Measurements from ENCODE around the gene TMEM94. TPM values are rescaled to one million over a fixed set of nuclear protein-coding genes. Genes with fewer than 3 reads are reported as not detected.

Gene TMEM94
- total RNA-seq, 2 donors from 2014 or later, result 69.9 to 106 TPM

- no peaks in the 10 kb centered on the region for H3K27me3 Mint-ChIP-seq
- no peaks in the 10 kb centered on the region for H3K36me3 Mint-ChIP-seq
- no peaks in the 10 kb centered on the region for H3K4me1 Mint-ChIP-seq (ENCODE audit: low read depth in 2 of 2)
- H3K9me3 Mint-ChIP-seq, result no peaks in the 10 kb centered on the region
- no peak overlapping the region for H3K27ac Mint-ChIP-seq
- ATAC-seq (no peak), DNase-seq (ENCODE audit: low spot score) (no peak)
- no peak overlapping the region for H3K4me3 Mint-ChIP-seq
These were observed 53.3 kb downstream of the TMEM94 start for GRCh38 chr17:75509528-75510258.

DNA sequence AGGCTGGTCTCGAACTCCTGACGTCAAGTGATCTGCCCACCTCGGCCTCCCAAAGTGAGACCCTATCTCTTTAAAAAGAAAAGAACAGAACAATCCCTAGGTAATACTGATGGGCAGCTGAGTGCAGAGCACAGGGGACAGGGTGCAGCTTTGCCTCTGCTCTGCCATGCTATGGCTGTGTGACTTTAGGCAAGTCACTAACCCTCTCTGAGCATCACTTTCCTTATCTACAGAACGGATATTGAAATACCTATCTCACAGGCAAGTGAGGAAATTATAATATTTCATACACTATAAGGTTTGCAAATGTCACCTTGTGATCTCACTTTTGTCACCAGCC is 54.8 kb downstream of the TMEM94 start:
- DNase-seq (ENCODE audit: low spot score) (no peak), ATAC-seq (no peak)
- H3K4me1 Mint-ChIP-seq (ENCODE audit: low read depth in 2 of 2), result no peaks in the 10 kb centered on the region
- no peaks in the 10 kb centered on the region for H3K27me3 Mint-ChIP-seq
- no peak overlapping the region for H3K27ac Mint-ChIP-seq
- no peaks in the 10 kb centered on the region for H3K9me3 Mint-ChIP-seq
- no peak overlapping the region for H3K4me3 Mint-ChIP-seq
- H3K36me3 Mint-ChIP-seq, result no peaks in the 10 kb centered on the region

DNA sequence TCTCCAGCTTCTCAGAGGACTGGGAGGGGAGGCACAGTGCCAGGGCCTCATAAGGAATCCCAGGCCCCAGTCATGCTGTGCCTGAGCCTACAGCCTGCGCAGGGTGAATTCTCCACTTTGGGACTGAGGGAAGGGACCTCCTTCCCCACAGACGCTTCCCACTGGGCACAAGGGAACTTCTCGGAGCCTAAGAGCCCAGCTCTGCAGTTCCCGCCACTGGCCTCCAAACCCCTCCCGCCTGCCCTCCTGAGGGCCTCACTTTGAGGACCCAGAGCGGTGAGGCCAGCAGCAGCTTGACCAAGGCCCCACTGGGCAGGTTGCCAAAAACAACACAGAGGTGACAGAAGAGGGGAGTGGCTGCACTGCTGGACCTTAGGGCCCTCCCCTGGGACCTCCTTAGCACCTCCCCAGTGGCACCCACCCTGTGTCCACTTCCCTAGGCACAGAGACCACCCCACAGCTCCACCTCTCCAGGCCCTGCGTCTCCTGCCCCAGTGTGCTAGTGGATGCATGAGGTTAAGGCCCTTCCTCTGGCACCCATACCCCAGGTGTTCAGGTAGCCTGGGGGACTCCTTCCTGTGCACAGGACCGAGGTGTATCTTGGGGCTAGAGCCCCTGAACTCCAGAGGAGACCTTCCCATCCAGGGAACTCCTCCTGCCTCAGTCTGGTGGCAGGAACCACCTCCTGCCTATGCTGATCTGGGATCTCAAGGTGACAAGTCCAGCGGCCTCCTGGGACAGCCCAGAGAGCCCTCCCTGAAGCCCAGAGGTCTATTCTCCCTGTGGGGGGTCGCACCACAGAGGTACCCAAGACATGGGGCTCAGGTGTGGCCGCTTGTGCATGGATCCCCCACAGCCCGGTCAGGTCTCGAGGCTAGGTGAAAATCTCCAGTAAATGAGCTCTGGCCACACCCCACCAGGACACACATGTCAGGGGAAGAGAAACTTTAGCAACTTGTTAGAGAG is 55.5 kb downstream of the TMEM94 start:
- H3K27me3 Mint-ChIP-seq, result no peaks in the 10 kb centered on the region
- H3K36me3 Mint-ChIP-seq, result no peaks in the 10 kb centered on the region
- no peak overlapping the region for H3K4me3 Mint-ChIP-seq
- DNase-seq (ENCODE audit: low spot score), result no peak
- peaks cover 0 to under 1% of the 10 kb centered on the region in 2 donors for H3K4me1 Mint-ChIP-seq (ENCODE audit: low read depth in 2 of 2)
- no peaks in the 10 kb centered on the region for H3K9me3 Mint-ChIP-seq
- H3K27ac Mint-ChIP-seq, result no peak overlapping the region
- no peak for ATAC-seq

DNA sequence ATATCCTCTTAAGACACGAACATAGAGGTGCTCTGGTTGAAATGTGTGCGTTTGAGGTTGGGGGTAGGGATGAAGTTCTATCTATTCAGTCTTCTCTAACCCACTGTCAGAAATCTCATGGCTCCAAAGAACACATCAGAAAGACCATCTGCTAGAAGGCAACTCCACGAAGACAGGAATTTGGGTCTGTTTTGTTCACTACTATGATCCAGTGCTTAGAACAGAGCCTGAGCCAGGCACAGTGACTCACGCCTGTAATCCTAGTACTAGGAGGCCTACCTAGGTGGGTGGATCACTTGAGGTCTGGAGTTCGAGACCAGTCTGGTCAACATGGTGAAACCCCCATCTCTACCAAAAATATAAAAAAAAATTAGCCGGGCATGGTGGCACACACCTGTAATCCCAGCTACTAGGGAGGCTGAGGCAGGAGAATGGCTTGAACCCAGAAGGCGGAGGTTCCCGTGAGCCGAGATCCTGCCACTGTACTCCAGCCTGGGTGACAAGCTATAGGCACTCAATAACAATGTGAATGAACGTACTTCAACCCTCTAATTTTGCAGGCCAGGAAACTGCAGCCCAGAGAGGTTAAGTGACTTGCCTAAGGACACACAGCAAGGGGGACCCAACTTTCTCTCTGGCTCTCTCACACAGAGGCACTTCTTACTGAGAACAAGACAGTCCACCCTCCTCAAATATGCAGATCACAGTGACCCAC is 56.6 kb downstream of the TMEM94 start:
- Mint-ChIP-seq H3K27me3 (no peaks in the 10 kb centered on the region), H3K4me3 (no peak overlapping the region), H3K9me3 (no peaks in the 10 kb centered on the region), H3K36me3 (no peaks in the 10 kb centered on the region), H3K27ac (no peak overlapping the region), H3K4me1 (ENCODE audit: low read depth in 2 of 2) (peaks cover 9 to 12% of the 10 kb centered on the region in 2 donors)
- DNase-seq (ENCODE audit: low spot score) (no peak), ATAC-seq (no peak)

DNA sequence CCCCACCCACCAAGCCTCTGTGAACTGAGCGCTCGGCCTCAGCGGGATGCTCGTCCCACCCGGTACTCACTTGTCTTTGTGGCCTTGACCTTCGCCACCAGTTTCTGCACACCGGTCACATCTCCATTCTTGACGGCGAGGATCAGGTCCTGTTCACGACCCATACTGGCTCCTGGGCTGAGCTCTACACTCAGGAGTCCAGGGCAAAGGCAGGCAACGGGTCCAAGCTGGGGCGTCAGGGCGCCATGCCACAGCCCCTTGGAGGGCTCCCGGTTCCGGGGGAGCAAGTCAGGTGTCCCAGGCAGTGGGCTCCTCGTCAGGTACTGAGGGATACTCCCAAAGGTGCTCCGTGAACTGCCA is 57.2 kb downstream of the TMEM94 start:
- H3K36me3 Mint-ChIP-seq, result peaks cover 4% of the 10 kb centered on the region
- no peaks in the 10 kb centered on the region for H3K27me3 Mint-ChIP-seq
- H3K9me3 Mint-ChIP-seq, result no peaks in the 10 kb centered on the region
- H3K27ac Mint-ChIP-seq, result no peak overlapping the region
- DNase-seq (ENCODE audit: low spot score) (no peak), ATAC-seq (no peak)
- no peak overlapping the region for H3K4me3 Mint-ChIP-seq
- peaks cover 14 to 18% of the 10 kb centered on the region in 2 donors for H3K4me1 Mint-ChIP-seq (ENCODE audit: low read depth in 2 of 2)

DNA sequence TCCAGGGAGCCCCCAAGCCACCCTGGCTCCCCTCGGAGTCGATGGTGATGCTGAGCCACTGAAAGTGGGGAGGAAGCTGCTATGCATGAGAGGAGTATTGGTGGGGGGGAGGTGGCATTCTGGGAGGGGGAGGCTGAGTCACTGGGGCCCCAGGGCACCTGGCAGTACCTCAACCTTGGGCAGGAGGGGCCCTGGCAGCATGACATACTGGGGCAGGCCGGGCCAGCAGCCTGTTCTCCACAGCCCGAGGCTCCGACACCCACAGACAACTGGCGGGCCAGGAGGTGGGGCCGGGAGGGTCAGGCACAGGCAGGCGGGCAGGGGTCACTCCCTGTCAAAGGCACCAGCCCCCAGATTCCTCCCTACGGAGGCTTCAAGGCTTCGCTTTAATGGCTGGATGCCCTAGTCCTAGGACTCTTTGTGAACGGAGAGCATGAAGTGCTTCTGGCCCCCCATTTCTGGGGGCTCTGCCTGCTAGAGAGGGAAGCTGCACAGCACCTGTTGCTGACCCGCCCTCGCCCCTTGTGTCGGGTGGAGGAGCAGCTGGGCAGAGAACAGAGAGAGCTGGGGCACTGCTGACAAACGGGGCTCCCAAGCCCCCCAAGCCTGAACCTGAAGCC is 58.0 kb downstream of the TMEM94 start:
- ATAC-seq (no peak), DNase-seq (ENCODE audit: low spot score) (no peak)
- Mint-ChIP-seq H3K27ac (no peak overlapping the region), H3K36me3 (peaks cover 6% of the 10 kb centered on the region), H3K4me3 (no peak overlapping the region), H3K4me1 (ENCODE audit: low read depth in 2 of 2) (peaks cover 20 to 21% of the 10 kb centered on the region in 2 donors), H3K9me3 (no peaks in the 10 kb centered on the region), H3K27me3 (no peaks in the 10 kb centered on the region)

DNA sequence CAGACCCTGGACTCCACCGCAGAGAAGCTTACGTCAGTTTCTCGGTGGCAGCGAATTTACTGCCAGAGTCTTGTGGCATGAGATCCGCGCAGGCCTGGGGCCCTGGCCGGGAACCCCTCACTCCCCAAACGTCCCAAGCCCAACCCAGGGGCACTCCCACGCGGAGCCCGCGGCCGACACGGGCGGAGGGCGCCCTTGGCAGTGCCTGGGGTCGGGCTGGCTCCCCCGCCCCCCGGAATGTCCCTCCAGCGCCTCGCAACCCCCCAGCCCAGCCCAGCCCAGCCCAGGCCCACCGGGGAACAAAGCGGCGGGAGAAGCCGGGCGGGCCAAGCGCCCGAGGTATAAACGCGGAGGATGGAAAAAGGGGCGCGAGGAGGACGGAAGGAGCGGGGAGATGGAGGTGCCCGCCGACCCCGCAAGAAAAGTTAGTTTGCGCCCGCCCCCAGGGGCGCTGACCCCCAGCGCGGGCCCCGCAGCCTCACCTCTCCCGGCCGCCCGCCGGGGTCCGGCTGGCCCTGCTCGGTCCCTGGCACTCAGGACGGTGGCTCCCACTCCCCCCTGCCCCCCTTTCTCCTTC is 58.6 kb downstream of the TMEM94 start:
- Mint-ChIP-seq H3K4me1 (ENCODE audit: low read depth in 2 of 2) (peaks cover 21 to 23% of the 10 kb centered on the region in 2 donors), H3K9me3 (no peaks in the 10 kb centered on the region), H3K4me3 (peak overlapping the region; percentile 66), H3K36me3 (peaks cover 10% of the 10 kb centered on the region), H3K27ac (no peak overlapping the region), H3K27me3 (no peaks in the 10 kb centered on the region)
- ATAC-seq, result no peak
- no peak for DNase-seq (ENCODE audit: low spot score)

DNA sequence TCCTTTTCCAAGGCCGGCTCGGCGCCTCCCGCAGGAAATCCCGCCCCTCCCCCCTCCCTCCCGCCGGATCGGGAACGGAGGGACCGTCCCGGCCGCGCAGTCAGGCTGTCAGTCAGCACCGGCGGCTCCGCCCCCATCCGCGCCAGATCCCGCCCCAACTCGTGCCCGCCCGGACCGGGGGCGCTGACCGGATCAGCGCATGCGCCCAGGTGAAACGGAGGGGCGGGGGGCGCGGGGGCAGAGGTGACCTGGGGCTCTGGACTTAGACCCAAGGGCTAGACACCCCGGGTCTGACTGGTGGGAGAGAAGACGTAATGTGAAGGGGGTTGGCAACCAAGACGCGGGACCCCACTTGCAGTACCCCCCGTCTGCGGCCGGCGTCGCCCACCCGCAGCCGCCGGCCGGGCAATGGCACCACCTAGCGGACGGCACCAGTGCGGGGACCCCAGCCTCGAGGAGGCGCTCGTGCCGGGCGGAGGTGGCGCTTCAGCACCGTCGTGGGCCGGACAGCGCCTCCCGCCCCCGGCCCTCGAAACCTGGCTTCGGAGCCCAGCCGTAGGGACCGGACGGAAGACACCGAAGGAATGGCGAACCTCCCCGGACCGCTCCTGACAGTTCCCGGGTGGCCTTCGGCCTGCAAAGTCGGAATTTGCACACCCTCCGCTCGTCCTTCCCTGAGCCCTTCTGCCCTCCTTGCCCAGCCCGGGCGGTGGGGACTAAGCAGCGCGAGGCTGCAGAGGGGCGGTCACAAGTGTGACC is 59.2 kb downstream of the TMEM94 start, which contains the start of gene CASKIN2:
TSS of gene CASKIN2 (minus strand) at position 42 of the 759 bp plus-strand sequence. CDS start 1,733 bp downstream, outside the sequence.
- DNase-seq (ENCODE audit: low spot score) (peak; percentile 81), ATAC-seq (peak; percentile 73 to 78)
- peaks cover 21 to 23% of the 10 kb centered on the region in 2 donors for H3K4me1 Mint-ChIP-seq (ENCODE audit: low read depth in 2 of 2)
- no peaks in the 10 kb centered on the region for H3K27me3 Mint-ChIP-seq
- no peaks in the 10 kb centered on the region for H3K9me3 Mint-ChIP-seq
- H3K27ac Mint-ChIP-seq, result no peak within 1 kb of the TSS
- peak within 1 kb of the TSS; percentile 66 for H3K4me3 Mint-ChIP-seq
- peaks cover 10% of the 10 kb centered on the region for H3K36me3 Mint-ChIP-seq

GRCh38 chr17:75516255-75516618 is 59.8 kb downstream of the TMEM94 start, which contains the start of gene TSEN54:
TSEN54 (plus strand) TSS chr17:75516528; CDS start chr17:75516561, 33 bp downstream.
- peak within 1 kb of the TSS; percentile 54 to 65 for H3K27ac Mint-ChIP-seq
- H3K27me3 Mint-ChIP-seq, result no peaks in the 10 kb centered on the region
- peak; percentile 94 to 96 for ATAC-seq
- H3K4me1 Mint-ChIP-seq (ENCODE audit: low read depth in 2 of 2), result peaks cover 21 to 23% of the 10 kb centered on the region in 2 donors
- H3K9me3 Mint-ChIP-seq, result no peaks in the 10 kb centered on the region
- DNase-seq (ENCODE audit: low spot score), result peak; percentile 97
- peaks cover 10% of the 10 kb centered on the region for H3K36me3 Mint-ChIP-seq
- peak within 1 kb of the TSS; percentile 89 for H3K4me3 Mint-ChIP-seq

DNA sequence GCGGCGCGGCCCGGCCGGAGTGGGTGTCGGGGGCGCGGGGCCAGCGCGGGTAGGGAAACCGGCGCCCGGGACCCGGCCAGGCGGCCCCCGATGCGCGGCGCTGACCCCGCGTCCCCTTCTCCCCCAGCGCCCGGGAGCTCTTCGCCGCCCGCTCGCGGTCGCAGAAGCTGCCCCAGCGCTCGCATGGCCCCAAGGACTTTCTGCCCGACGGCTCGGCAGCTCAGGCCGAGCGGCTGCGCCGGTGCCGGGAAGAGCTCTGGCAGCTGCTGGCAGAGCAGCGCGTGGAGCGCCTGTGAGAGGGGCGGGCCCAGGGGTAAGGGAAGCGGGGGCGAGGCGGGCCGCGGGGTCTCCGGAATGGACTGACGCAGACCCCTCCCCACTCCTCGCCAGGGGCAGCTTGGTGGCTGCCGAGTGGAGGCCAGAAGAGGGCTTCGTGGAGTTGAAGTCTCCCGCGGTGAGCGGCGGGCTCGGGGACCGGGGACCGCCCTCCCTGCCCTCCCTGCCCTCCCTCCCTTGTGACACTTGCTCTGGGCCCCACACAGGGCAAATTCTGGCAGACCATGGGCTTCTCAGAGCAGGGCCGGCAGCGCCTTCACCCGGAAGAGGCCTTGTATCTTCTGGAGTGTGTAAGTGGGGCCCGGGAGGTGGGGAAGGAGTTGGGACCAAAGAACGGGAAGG is 60.3 kb downstream of the TMEM94 start:
- DNase-seq (ENCODE audit: low spot score), result no peak
- peak overlapping the region; percentile 54 to 65 for H3K27ac Mint-ChIP-seq
- peak overlapping the region; percentile 89 for H3K4me3 Mint-ChIP-seq
- H3K27me3 Mint-ChIP-seq, result no peaks in the 10 kb centered on the region
- H3K9me3 Mint-ChIP-seq, result no peaks in the 10 kb centered on the region
- H3K36me3 Mint-ChIP-seq, result peaks cover 10% of the 10 kb centered on the region
- peak; percentile 25 to 29 for ATAC-seq
- peaks cover 21 to 23% of the 10 kb centered on the region in 2 donors for H3K4me1 Mint-ChIP-seq (ENCODE audit: low read depth in 2 of 2)

GRCh38 chr17:75517297-75517865 is 60.9 kb downstream of the TMEM94 start:
- H3K4me3 Mint-ChIP-seq, result peak overlapping the region; percentile 89
- ATAC-seq (no peak), DNase-seq (ENCODE audit: low spot score) (no peak)
- no peaks in the 10 kb centered on the region for H3K9me3 Mint-ChIP-seq
- H3K27me3 Mint-ChIP-seq, result no peaks in the 10 kb centered on the region
- peaks cover 21 to 23% of the 10 kb centered on the region in 2 donors for H3K4me1 Mint-ChIP-seq (ENCODE audit: low read depth in 2 of 2)
- H3K27ac Mint-ChIP-seq, result peak overlapping the region; percentile 54 to 65
- peaks cover 10% of the 10 kb centered on the region for H3K36me3 Mint-ChIP-seq

- Mint-ChIP-seq H3K9me3 (no peaks in the 10 kb centered on the region), H3K36me3 (peaks cover 10% of the 10 kb centered on the region), H3K4me1 (ENCODE audit: low read depth in 2 of 2) (peaks cover 21 to 23% of the 10 kb centered on the region in 2 donors), H3K27ac (peak overlapping the region; percentile 54 to 65), H3K4me3 (peak overlapping the region; percentile 89), H3K27me3 (no peaks in the 10 kb centered on the region)
- DNase-seq (ENCODE audit: low spot score) (no peak), ATAC-seq (peak in 1 of 2 donors; percentile 7)
These were observed 61.8 kb downstream of the TMEM94 start for GRCh38 chr17:75518201-75518600.

Measured in natural killer cell treated with Interleukin-12 subunit alpha and Interleukin-12 subunit beta and Interleukin-15 and Interleukin-18, amount 100 ng/mL, for 72 hours (primary cell).